Cardiac septum (tissue), 1 donor: ENCODE measurements around the gene DNA2. TPM values are rescaled to one million over a fixed set of nuclear protein-coding genes. Genes with fewer than 3 reads are reported as not detected.
"Not testable (repeated sequence)": the region's sequence is repeated elsewhere in the genome, so short reads cannot be mapped to it uniquely, and the experiment has no call there.

Experiments
- DNase-seq: peaks from one replicate; pipeline ENCODE4 v3.0.0-alpha.2; 2020; ENCODE audit warnings: low spot score
- intact Hi-C: fragments of 100-400 bp; cut with DNase I; formaldehyde crosslinking; loops from one replicate; pipeline ENCODE4 v1.14.0; 2022
- total RNA-seq: library from RNA; stranded (reverse); fragmentation: NEBNext Ultra II Directional; extraction: Animal tissue kit (Norgen Biotek cat#: 25700); gene quantifications from one replicate; pipeline ENCODE4 v1.2.1, GENCODE V29; 2021
- donor health status: DM: no; HTN: no; CAD: no.

DNA2 gene
- total RNA-seq, 1 donor from 2014 or later = 3.5 TPM

- intact Hi-C loops = loop anchor here (10.0 kb wide), 1 partner anchor 59 kb away; the partner anchor contains the start of gene RUFY2
- no peak for DNase-seq
Measured at GRCh38 chr10:68463365-68464093, 8.2 kb downstream of the DNA2 start.

GRCh38 chr10:68462536-68462935 lies 9.2 kb downstream of the DNA2 start:
- no peak for DNase-seq
- intact Hi-C loops = loop anchor here (10.0 kb wide), 1 partner anchor 58 kb away; the partner anchor contains the start of gene RUFY2

GRCh38 chr10:68461032-68461431 lies 10.7 kb downstream of the DNA2 start:
- DNase-seq = no peak
- intact Hi-C loops = loop anchor here (10.0 kb wide), 1 partner anchor 56 kb away; the partner anchor contains the start of gene RUFY2

GRCh38 chr10:68449698-68450097 lies 22.1 kb downstream of the DNA2 start:
- intact Hi-C loops, DNase-seq: not testable (repeated sequence)

GRCh38 chr10:68446179-68446578 lies 25.6 kb downstream of the DNA2 start:
- intact Hi-C loops = no loop called here
- no peak for DNase-seq

GRCh38 chr10:68442971-68443370 lies 28.8 kb downstream of the DNA2 start:
- DNase-seq = no peak
- intact Hi-C loops = no loop called here

- intact Hi-C loops = no loop called here
- no peak for DNase-seq
Measured at GRCh38 chr10:68440898-68441297, 30.9 kb downstream of the DNA2 start.

GRCh38 chr10:68435803-68436202 lies 36.0 kb downstream of the DNA2 start:
- no peak for DNase-seq
- intact Hi-C loops = no loop called here

GRCh38 chr10:68434657-68435056 lies 37.1 kb downstream of the DNA2 start:
- intact Hi-C loops = no loop called here
- no peak for DNase-seq

- no peak for DNase-seq
- intact Hi-C loops = no loop called here
Measured at GRCh38 chr10:68428396-68429104, 43.2 kb downstream of the DNA2 start.

GRCh38 chr10:68424454-68425014 lies 47.2 kb downstream of the DNA2 start:
- no peak for DNase-seq

GRCh38 chr10:68423522-68423921 lies 48.3 kb downstream of the DNA2 start:
- intact Hi-C loops = no loop called here

More at GRCh38 chr10:68424454-68425014, 47.2 kb downstream of the DNA2 start:
- intact Hi-C loops = no loop called here

GRCh38 chr10:68419376-68419775 lies 52.4 kb downstream of the DNA2 start:
- no peak for DNase-seq
- intact Hi-C loops = no loop called here

More at GRCh38 chr10:68423522-68423921, 48.3 kb downstream of the DNA2 start:
- no peak for DNase-seq

GRCh38 chr10:68408898-68409518 lies 62.8 kb downstream of the DNA2 start:
- intact Hi-C loops = loop anchor here (10.0 kb wide), 1 partner anchor 56 kb away; no protein-coding TSS in a partner anchor
- DNase-seq = no peak

GRCh38 chr10:68406815-68407548 lies 64.8 kb downstream of the DNA2 start, which contains the start of gene RUFY2:
Gene RUFY2 (minus strand): TSS chr10:68407277. CDS start chr10:68407189, 88 bp downstream.
- DNase-seq = peak; percentile 92
- intact Hi-C loops = loop anchor here (10.0 kb wide), 1 partner anchor 58 kb away; no protein-coding TSS in a partner anchor

- intact Hi-C loops = loop anchor here (10.0 kb wide), 1 partner anchor 59 kb away; no protein-coding TSS in a partner anchor
- peak; percentile 77 for DNase-seq
Measured at GRCh38 chr10:68406111-68406814, 65.5 kb downstream of the DNA2 start.

GRCh38 chr10:68403701-68404100 lies 68.1 kb downstream of the DNA2 start:
- intact Hi-C loops = loop anchor here (10.0 kb wide), 1 partner anchor 61 kb away; no protein-coding TSS in a partner anchor
- no peak for DNase-seq

GRCh38 chr10:68402276-68402675 lies 69.5 kb downstream of the DNA2 start:
- no peak for DNase-seq
- intact Hi-C loops = loop anchor here (10.0 kb wide), 1 partner anchor 63 kb away; no protein-coding TSS in a partner anchor
